HG02885 (cell line): ENCODE data around the gene MTA3.
A peak's percentile ranks its signal among the peaks of the same experiment; 100 is the strongest.
"Not testable (repeated sequence)": the region's sequence is repeated elsewhere in the genome, so short reads cannot be mapped to it uniquely, and the experiment has no call there.

ENCODE experiments used
- ATAC-seq: cut with Tn5 transposase; IDR thresholded peaks from one replicate; pipeline ENCODE4 v1.9.1; 2021; ENCODE audit warnings: mild to moderate bottlenecking; ENCODE audit not compliant: unreplicated experiment, poor library complexity

The MTA3 gene

DNA sequence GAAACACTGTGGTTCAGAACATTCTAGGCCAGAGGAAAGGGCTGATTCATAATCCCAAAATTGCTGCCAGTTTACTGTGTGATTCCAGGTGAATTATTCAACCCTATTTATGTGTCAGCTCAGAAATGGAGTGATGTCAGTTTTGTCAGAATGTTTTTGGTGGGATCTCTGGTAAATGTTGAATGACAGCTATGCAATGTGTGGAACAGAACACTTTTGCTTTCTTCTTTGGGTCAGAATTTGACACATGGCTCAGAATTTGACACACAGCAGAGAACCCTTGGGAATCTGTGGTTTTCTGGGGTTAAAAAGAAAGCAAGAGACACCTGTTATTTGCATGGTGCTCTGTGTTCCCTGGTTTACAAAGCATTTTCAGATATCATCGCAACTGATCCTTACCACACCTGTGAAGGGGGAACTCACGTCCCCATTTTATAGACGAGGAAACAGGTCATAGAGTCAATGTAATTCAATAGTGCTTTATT lies 1.6 kb upstream of the MTA3 start:
- ATAC-seq, result peak; percentile 51

DNA sequence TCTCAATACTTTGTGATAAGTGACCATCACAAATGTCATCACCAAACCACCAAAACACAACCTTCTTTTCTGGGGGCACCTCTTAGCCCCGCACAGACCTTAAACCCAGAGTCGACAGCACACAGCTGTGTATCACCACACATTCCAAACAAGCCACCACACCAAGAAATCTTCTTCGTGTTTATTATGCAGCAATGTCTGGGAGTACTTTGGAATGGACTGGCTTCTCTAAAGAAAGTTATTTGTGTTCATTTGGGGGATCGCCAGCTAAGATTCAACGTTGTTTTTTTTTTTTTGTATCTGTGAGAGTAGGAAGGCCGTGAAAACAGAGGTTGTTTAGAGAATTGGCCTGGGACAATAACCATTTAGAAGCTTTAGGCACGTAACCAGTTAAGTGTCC lies 1.1 kb upstream of the MTA3 start:
- no peak for ATAC-seq

DNA sequence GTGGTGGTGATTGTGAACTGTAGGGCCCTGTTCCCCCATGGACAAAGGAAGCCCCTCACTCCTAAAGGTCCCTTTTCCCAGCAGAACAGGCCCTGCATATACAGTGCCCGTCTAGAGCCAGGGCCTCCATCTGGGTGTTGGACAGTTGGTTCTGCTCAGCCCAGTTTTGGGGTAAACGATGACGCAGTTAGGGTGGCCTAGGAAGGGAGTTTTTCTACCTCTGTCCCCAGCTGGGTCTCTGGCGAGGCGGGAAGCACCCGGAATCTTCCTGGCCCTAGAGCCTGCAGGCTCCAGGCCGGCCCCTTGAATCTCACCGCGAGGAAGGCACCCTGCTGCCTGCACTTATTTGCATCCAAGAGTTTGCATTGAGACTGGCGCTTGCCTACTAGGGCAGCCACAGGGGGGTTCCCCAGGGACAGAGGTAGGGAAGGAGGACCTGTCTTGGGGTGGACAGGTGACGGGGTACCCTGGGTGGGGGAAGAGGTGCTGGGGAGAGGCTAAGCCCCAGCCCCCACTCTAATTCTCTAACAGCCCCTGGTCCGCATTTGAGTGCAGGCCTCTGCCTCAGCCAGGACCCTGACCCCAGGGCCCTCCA lies 529 bp upstream of the MTA3 start:
- ATAC-seq, result peak; percentile 69

DNA sequence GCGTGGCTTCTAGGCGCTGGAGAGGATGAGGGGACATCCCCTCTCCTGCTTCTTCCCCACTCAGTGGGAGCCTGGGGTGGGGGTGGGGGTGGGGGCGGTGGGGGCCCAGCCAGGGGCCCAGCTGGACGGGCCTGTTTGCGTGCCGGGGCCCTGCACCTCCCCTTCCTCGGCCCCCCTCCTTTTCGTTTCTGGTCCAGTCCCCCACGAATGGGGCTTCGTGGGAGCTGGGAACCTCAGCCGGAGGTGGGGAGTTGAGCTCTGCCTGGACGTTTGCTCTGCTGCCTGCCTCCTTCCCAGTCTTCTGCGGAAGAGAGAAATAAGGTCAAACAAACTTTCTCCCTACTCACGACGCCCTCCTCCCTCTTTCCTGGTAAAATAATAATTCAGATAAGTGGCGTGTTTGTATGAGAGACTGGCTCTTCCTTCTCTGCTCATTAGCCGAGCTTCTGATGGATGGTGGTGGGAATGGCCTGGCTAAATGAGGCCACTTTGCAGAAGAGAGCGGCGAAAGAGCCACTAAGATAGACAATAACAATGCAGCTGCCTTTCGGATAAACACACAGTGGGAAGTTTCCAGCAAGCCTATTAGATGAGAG lies 782 bp downstream of the MTA3 start:
- ATAC-seq, result peak; percentile 9

DNA sequence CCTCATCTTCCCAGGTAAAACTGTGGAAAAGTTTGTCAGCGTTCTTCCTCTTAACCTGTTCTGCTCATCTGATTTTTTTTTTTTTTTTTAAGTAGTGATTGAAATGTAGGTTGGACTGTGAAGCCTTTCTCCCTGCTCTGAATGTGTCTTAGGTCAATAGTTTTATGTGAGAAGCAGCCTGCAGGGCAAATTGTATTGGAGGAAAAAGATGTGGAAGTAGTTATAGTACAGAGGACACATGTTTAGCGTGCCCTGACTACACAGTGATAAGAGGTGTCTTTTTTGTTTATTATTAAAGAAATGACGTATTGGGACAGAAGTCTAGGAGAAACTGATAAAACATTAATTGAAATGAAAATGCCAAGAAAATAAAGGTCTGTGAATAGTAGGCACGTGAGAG lies 1.5 kb downstream of the MTA3 start:
- no peak for ATAC-seq

DNA sequence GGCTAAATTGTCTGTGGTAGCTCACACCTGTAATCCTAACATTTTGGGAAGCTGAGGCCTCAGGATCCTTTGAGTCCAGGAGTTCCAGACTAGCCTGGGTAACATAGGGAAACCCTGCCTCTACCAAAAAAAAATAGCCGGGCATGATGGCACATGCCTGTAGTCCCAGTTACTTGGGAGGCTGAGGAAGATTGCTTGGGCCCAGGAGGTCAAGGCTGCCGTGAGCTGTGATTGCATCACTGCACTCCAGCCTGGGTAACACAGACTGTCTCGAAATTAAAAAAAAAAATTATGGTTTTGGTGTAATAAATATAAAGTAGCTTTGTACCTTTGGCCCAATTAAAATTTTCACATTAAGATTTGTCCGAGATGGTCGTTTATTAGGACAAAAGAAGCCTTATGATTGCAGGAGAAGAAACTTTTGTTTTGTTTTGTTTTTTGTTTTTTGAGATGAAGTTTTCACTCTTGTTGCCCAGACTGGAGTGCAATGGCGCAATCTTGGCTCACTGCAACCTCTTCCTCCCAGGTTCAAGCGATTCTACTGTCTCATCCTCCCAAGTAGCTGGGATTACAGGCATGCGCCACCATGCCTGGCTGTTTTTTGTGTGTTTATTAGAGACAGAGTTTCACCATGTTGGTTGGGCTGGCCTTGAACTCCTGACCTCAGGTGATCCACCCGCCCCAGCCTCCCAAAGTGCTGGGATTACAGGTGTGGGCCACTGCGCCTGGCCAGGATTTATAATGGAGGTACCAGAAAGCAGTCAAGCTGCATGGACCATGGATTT lies 4.1 kb downstream of the MTA3 start:
- ATAC-seq, result no peak

DNA sequence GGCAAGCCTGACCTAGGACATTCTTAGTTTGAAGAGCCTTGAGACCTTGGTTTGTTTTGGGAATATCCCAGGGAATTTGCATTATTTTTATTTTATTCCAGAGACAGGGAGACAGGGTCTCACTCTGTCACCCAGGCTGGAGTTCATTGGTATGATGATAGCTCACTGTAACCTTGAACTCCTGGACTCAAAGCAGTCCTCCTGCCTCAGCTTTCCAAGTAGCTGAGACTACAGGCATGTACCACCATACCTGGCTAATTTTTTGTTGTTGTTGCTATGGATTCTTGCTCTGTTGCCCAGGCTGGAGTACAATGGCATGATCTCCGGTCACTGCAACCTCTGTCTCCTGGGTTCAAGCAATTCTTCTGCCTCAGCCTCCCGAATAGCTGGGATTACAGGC lies 4.8 kb downstream of the MTA3 start:
- no peak for ATAC-seq

DNA sequence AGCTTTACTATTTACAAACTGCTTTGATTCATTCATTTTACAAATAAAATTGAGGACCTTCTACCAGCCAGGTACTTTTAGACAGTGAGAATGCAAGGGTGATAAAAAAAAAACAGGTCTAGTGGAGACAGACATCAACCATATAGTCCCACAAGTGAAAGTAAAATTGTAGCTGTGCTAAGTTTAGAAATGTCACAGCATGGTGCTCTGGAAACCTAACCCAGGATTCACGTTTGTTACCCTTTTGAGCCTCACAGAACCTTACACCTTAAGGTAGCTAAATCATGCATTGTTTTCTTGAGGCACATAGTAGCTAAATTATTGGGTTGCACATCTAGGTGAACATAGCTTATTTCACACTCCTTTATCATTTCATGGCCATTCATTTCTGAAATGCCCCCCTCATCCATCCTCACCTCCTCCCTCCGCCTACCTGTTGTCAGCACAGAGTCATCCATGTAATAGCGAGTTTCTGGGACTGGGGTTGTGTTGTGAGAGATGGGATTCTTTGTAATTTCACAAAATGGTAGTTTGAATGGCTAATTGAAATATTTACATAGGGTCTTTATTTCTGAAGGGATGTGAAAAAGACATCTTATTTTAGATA lies 7.1 kb downstream of the MTA3 start:
- ATAC-seq, result peak; percentile 49

DNA sequence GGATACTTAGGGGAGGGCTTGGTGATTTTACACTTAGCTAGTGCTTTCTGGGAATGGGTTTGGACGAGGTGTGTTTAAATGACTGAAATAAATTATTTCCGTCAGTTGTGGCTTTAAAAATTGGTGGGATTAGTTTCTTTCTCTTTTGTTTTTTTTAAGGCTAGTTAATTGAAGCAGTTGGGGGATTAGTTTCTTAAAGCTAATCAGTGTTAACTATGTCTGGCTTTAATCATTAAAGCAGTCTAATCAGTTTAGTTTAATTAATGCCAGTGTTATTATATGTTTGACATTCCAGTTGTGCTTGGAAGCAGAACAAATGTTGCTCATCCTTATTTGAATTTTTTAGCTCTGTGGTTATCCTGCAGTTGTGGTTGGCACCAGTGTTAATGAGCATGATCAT lies 10.2 kb downstream of the MTA3 start:
- no peak for ATAC-seq

DNA sequence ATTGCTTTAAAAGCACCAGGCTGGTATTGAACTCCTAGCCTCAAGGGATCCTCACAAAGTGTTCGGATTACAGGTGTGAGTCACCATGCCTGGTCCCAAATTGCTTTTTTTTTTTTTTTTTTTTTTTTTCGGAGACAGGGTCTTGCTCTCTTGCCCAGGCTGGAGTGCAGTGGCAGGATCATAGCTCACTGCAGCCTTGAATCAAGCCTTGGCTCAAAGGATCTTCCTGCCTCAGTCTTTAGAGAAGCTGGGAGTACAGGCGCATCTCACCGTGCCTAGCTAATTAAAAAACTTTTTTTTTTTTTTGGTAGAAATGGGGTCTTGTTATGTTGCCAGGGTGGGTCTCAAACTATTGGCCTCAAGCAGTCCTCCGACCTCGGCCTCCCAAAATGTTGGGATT lies 12.8 kb downstream of the MTA3 start:
- ATAC-seq, result no peak

DNA sequence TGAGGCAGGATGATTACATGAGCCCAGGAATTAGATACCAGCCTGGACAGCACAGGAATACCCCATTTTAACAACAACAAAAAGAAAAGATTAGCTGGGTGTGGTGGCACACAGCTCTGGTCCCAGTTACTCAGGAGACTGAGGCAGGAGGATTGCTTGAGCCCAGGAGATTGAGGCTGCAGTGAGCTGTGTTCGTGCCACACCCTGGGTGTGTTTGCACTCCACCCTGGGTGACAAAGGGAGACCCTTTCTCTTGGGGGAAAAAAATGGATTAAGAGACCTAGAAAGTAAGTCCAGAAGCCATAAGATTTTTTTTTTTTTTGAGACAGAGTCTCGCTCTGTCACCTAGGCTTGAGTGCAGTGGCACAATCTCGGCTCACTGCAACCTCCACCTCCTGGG lies 16.2 kb downstream of the MTA3 start:
- ATAC-seq, result not testable (repeated sequence)

DNA sequence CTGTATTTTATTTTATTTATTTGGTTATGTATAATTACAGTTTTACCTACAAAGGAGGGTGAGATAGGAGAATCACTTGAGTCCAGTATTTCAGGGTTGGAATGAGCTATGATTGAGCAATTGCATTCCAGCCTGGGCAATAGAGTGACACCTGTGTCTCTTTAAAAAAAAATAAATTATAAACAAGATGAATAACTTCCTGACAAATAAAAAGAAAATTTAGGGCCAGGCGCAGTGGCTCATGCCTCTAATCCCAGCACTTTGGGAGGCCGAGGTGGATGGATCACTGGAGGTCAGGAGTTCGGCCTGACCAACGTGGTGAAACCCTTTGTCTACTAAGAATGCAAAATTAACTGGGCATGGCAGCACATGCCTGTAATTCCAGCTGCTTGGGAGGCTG lies 17.3 kb downstream of the MTA3 start:
- no peak for ATAC-seq

DNA sequence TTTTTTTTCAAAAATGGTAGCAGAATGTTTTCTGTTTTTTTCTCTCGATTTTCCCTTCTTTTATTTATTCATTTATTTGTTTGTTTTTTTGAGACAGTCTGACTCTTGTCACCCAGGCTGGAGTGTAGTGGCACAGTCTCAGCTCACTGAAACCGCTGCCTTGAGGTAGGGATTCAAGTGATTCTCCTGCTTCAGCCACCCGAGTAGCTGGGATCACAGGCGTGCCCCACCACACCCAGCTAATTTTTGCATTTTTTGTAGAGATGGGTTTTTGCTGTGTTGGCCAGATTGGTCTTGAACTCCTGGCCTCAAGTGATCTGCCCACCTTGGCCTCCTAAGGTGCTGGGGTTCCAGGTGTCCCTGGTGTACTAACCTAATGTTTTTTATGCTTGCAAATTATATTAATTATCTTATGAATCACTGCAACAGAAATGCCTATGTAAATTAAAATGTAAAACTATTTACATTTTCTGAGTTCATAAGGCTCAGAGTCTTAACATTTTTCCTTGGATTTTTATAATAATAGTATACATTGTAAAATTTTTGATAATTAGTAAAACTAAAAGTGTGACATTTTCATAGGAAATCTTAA lies 19.2 kb downstream of the MTA3 start:
- no peak for ATAC-seq

DNA sequence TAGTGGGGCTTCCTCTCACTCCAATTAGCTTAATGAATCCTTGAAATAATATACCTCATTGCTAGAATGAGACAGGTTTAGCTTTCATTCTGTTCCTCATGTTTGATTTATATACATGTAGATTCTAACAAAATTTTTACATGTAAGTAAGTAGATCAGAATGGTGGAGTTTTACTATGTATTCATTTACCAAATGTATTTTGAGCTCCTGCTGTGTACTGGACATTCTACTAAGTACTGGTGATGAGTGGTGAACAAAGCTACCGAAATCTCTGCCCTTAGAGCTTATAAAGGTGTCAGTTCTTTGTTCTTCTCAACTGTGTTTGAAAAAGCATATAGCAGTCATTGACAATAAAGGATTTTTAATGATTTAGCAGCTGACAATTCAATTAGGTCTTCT lies 19.7 kb downstream of the MTA3 start:
- ATAC-seq, result no peak

DNA sequence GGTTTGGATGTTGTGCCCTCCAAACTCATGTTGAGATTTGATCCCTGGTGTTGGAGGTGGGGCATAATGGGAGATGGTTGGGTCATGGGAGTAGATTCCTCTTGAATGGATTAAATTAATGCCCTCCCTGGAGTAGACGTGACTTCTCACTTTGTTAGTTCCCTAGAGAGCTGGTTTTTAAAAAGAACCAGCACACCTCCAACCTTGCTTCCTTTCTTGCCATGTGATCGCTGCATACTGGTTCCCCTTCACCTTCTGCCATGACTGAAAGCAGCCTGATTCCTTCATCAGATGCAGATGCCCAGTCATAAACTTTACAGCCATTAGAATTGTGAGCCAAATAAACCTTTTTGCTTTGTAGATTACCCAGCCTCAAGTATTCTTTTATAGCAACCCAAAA lies 21.7 kb downstream of the MTA3 start:
- no peak for ATAC-seq

DNA sequence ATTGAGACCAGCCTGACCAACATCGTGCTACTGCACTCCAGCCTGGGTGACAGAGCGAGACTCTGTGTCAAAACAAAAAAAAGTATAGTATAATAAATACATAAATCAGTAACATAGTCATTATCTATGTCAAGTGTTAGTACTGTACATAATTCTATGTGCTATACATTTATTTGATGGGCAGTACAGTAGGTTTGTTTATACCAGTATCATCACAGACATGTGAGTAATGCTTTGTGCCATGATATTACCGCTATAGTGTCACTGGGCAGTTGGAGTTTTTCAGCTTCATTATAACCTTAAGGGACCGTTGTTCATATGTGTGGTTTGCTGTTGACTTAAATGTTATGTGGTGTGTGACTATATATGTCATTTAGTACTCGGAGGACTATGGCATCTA lies 24.9 kb downstream of the MTA3 start:
- no peak for ATAC-seq

DNA sequence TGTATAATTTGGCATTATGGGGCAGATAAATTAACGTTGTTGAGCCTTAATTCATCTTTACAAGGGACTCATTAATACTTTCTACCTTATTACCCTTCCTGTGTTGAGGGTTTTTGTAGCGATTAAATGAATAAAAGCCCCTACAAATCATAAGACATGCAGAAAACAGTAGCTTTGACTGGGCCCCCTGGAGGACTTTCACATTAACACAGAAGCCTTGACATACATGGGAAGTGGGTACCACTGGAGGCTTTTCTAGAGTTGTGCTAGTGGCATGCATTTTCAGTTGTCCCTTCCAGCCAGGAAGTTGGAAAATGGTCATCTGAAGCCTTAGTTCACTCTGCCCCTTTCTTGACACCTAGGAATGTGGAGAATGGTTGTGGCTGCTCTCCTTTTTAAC lies 30.2 kb downstream of the MTA3 start:
- ATAC-seq, result no peak

DNA sequence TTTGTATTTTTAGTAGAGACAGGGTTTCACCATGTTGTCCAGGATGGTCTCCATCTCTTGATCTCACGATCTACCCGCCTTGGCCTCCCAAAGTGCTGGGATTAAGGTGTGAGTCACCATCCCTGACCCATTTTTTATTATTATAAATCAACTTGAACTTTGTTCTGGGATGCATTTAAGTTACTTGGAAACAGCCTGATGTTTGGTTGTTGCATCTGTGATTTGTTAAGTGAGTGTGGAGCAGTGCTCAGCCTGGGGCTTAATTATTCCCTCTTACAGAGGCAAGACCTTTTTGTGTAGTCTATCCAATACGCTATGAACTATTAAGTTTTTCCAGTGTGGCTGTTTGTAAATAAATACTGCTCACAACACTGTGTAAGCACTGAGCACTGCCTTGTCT lies 32.6 kb downstream of the MTA3 start:
- no peak for ATAC-seq

DNA sequence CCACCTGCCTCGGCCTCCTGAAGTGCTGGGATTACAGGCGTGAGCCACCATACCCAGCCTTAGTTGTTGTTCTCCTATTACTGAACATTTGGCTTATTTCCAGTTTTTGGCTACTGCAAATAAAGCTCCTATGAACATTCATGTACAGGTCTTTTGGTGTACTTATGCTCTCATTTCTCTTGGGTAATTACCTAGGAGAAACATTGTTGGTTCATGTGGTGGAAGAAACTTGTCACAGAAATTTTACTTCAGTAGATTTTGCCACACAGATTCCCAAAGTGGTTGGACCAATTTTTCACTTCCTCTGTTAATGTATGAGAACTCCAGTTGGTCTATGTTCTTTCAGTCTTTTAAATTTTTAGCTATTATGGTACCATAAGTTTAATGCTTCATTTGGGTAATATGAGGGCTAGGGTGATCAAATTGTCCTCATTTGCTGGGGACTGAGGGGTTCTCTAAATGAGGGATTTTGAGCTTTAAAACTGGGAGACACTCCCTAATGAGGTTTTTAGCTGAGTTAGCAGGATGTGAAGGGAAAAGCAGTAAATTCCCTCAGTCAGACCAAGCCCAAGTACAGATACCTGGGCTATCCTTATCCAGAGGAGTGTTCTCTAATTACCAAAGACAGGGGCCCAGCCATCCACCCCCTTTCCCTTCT lies 33.9 kb downstream of the MTA3 start:
- ATAC-seq, result no peak

DNA sequence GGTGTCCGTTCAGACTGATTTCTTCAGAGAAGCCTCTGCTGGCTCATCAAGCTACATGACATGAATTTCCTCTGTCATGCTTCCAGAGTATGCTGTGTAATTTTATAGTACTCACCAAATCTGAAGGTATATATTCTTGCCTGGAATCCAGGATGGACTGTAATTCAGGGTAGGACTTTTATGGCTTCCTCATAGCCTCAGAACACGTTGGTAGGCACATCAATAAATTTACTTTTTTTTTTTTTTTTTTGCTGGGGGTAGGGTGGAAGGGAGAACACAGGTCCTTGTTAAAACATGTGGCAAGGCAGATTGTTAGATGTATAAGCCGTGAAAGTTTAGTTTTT lies 34.4 kb downstream of the MTA3 start:
- ATAC-seq, result no peak
